Measurements from ENCODE around the gene TRMT61A.

The TRMT61A gene

GRCh38 chr14:103581954-103582703, 53.1 kb downstream of the TRMT61A start:
- no peaks in the 10 kb centered on the region for H3K27me3 ChIP-seq
- no peak for TF ChIP-seq CTCF (IDR thresholded peaks at IDR 0.05)
- peaks cover 0 to 2% (median 1%) of the 10 kb centered on the region in 4 donors for H3K4me1 ChIP-seq
- DNase-seq = no peak
- H3K9me3 ChIP-seq = no peaks in the 10 kb centered on the region
- no peak overlapping the region for H3K27ac ChIP-seq
- peaks cover 16 to 50% (median 21%) of the 10 kb centered on the region in 3 donors for H3K36me3 ChIP-seq
- intact Hi-C loops (cut with DNase I; ENCODE audit: low total_unique reads) = no loop called here
- no peak overlapping the region for H3K4me3 ChIP-seq

DNA sequence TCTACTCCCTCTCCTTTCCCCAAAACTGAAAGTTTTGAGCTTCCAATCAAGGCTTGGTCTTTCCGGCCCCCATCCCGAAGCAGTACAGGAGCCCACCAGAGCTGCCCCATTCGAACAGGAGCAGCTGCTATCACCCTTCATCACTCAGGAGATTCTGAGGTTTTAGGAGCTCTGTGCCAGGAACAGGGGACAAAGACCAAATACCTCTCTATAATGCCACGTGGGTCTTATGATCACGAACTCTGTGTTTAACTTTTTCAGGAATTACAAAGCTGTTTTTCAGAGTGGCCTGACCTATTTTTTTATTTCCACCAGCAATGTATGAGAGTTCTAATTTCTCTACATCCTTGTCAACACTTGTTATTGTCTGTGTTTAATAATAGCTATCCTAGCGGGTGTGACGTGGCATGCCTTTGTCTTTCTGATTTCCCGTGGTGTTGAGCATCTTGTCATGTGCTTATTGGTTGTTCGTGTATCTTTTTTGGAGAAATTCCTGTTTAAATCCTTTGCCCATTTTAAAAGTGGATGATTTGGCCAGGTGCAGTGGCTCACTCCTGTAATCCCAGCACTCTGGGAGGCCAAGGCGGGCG, 55.4 kb downstream of the TRMT61A start:
- Histone ChIP-seq H3K9me3 (no peaks in the 10 kb centered on the region), H3K4me3 (no peak overlapping the region), H3K27me3 (no peaks in the 10 kb centered on the region), H3K27ac (no peak overlapping the region), H3K36me3 (peaks cover 16 to 48% (median 27%) of the 10 kb centered on the region in 3 donors), H3K4me1 (no peaks in the 10 kb centered on the region)
- no peak for DNase-seq
- TF ChIP-seq CTCF (IDR thresholded peaks at IDR 0.05) = no peak
- intact Hi-C loops (cut with DNase I; ENCODE audit: low total_unique reads) = no loop called here

Measured in tibial artery (tissue), 4 donors.